GM06990 (cell line): Measurements from ENCODE around the gene H6PD.

Source experiments
- DNase-seq: peaks from one replicate; pipeline ENCODE4 v3.0.0-alpha.2; 2011; ENCODE audit not compliant: insufficient read length; ENCODE audit errors: extremely low read depth
- H3K27me3 ChIP-seq: replicated peaks from 2 replicates; pipeline ENCODE4 v1.6.0; 2011; ENCODE audit warnings: low read length; ENCODE audit not compliant: control insufficient read depth, insufficient read depth
- H3K36me3 ChIP-seq: 2 replicates; pipeline ENCODE4 v1.5.1; 2011; ENCODE audit warnings: low read length; ENCODE audit not compliant: control insufficient read depth, insufficient read depth
- H3K4me3 ChIP-seq: replicated peaks from 2 replicates; pipeline ENCODE4 v1.5.1; 2011; ENCODE audit warnings: low read depth, mild to moderate bottlenecking, control low read depth, low read length
- CTCF ChIP-seq: IDR thresholded peaks from 2 replicates; pipeline ENCODE4 v1.5.1; 2011; ENCODE audit warnings: low read length, control low read depth, mild to moderate bottlenecking, inconsistent platforms; ENCODE audit not compliant: insufficient read depth, poor library complexity, severe bottlenecking

Gene H6PD

DNA sequence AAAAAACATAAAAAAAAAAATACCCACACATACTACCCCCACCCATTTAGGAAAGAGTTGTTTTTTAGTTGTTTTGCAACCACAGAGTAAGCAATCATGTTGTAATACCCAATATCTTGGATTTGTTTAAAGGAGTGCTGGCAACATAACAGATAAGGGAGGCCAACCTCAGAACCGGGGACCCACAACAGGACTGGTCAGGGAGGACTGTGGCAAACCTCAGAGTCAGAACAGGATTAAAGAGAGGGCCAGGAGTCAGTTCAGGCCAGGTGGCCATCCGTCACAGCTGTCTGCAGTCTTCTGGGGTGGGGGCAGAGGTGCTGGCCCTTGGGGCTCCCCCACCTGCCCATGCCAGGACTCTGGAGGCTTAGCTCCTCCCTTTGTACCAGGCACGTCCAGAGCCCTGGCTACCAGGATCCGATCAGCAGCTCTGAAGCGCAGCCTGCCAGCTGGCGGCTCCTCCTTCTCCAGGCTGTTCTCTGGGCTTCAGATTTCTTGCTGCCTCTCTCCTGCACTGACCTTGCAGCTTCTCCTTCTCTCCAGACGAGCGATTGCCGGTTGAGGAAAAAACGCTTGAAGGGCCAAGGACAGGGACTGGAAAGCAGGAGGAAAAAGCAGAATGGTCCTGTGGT, 7.9 kb downstream of the H6PD start:
- Histone ChIP-seq H3K27me3 (no peaks in the 10 kb centered on the region), H3K4me3 (no peak overlapping the region), H3K36me3 (peaks cover 6% of the 10 kb centered on the region)
- no peak for DNase-seq
- no peak for TF ChIP-seq CTCF

DNA sequence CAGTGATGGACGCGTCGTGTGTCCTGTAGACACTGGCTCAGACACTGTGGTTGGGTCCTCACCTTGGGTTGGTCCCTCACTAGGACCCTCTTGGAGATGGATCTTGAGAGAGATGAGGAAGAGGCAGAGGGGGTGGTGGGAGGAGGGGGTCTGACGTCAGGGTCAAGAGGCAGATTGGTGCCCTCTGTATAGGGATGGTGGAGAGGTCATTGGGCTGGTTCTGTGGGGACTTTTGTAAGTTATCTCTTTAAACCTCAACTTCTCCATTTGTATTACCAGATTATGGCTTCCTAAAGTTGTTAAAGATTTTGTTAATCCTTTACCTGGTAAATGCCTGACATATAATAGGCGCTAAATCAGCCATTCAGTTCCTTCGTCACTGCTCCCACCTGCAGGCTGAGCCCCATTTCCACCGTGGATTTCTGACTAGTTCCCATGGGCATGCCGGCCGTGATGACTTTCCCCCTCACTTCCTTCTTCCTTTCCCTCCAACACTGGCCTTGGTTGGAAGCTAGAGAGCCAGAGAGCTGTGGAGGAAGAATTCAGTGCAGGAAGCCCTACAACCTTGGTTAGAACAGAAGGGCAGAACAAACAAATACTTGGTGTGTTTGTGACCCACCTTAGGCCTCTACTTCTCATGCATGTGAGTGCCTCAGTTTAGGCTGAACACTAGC, 8.6 kb downstream of the H6PD start:
- no peak for TF ChIP-seq CTCF
- H3K4me3 ChIP-seq: no peak overlapping the region
- no peak for DNase-seq
- H3K36me3 ChIP-seq: peaks cover 6% of the 10 kb centered on the region
- H3K27me3 ChIP-seq: no peaks in the 10 kb centered on the region

DNA sequence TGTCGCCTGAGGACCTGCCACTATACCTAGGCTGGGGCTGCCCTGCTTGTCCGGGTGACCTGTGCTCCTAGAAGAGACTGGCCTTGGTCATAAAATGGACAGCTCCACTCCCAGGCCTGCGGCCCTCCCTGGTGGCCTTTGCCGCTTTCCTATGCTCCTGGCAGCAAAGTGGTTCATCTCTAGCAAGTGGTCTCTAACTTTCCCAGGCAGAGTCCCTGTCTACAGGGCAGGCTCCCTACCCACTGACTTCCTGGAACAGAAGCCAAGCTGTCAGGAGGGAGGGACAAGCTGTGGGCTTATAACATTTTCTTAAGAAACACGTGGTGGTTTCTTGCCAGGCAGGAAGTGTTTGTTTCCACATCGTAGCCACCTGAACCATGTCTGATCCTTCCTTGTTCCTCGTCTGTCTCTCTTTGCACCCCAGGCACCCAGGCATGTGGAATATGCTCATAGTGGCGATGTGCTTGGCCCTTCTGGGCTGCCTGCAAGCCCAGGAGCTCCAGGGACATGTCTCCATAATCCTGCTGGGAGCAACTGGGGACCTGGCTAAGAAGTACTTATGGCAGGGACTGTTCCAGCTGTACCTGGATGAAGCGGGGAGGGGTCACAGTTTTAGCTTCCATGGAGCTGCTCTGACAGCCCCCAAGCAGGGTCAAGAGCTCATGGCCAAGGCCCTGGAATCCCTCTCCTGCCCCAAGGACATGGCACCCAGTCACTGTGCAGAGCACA, 10.1 kb downstream of the H6PD start:
- no peak overlapping the region for H3K4me3 ChIP-seq
- peaks cover 6% of the 10 kb centered on the region for H3K36me3 ChIP-seq
- H3K27me3 ChIP-seq: no peaks in the 10 kb centered on the region
- DNase-seq: no peak
- TF ChIP-seq CTCF: no peak

DNA sequence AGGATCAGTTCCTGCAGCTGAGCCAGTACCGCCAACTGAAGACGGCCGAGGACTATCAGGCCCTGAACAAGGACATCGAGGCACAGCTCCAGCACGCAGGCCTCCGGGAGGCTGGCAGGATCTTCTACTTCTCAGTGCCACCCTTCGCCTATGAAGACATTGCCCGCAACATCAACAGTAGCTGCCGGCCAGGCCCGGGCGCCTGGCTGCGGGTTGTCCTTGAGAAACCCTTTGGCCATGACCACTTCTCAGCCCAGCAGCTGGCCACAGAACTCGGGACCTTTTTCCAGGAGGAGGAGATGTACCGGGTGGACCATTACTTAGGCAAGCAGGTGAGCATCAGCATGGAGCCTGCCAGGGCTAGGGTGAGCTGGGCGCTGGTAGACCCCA, 10.7 kb downstream of the H6PD start:
- TF ChIP-seq CTCF: no peak
- DNase-seq: no peak
- Histone ChIP-seq H3K36me3 (peaks cover 6% of the 10 kb centered on the region), H3K27me3 (no peaks in the 10 kb centered on the region), H3K4me3 (no peak overlapping the region)

GRCh38 chr1:9245661-9246060, 11.1 kb downstream of the H6PD start:
- peaks cover 6% of the 10 kb centered on the region for H3K36me3 ChIP-seq
- H3K27me3 ChIP-seq: no peaks in the 10 kb centered on the region
- TF ChIP-seq CTCF: no peak
- DNase-seq: no peak
- no peak overlapping the region for H3K4me3 ChIP-seq
